ENCODE results near the gene METTL22. TPM values are rescaled to one million over a fixed set of nuclear protein-coding genes. Genes with fewer than 3 reads are reported as not detected.

Gene METTL22
- total RNA-seq, 1 donor from 2014 or later = 21.8 TPM

DNA sequence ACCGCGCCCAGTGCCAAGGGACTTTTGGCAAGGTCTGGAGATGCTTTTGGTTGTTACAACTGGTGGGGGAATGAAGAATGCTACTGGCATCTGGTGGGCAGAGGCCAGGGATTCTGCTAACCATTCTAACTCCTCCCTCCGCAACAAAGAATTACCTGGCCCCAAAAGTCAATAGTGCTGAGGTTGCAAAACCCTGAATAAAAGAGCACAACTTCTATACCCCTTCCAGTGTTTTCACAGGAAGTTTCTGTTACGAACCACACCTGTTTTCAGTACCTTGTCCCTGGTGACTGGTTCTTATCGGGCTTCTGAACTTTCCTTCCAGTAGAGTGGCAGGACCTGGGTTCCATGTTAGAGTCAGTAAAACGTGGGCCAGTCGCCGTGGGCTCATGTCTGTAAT is 70.2 kb downstream of the METTL22 start:
- DNase-seq (ENCODE audit: low read depth, low spot score) = no peak

DNA sequence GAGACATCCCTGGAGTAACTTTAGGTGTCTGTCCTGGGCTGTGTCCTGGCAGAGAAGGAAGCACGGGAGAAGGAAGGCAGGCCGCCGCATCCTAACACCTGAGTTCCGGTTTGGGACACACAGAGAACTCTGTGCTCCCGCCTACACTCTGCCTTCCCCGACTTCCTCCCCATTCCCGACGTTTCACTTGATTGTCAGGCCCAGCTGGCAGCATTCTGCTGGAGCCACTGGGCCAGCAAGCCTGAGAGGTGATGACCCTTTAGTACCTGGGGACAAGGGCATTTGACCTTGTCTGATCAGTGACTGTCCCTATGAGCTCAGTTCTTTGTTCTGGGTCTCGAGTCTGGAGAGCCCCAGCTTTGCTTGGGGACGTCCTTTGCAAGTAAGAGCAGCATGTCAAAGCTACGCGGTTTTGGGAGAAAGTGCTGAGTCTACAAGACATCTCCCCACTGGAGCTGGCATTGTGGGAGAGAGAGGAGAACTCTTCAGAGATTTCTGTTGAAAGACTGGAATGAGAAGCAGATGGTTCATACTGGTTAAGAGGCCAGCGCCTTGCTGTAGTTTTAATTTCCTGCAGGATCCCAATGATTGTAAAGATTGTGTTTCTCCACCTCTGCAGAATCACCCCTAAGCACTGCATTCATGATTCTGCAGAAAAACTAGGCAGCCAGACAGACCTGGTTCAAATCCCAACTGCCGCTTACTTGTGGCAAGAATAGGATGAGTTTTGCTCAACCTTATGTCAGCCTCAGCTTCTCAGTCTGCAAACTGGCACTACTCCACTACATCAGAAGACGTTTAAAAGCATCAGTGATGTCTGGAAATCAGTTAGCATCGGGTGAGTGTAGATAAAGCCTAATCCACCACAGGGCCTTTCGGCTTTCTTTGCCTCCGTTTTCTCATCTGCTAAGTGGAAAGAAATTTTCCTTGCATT is 73.6 kb downstream of the METTL22 start:
- DNase-seq (ENCODE audit: low read depth, low spot score) = no peak

DNA sequence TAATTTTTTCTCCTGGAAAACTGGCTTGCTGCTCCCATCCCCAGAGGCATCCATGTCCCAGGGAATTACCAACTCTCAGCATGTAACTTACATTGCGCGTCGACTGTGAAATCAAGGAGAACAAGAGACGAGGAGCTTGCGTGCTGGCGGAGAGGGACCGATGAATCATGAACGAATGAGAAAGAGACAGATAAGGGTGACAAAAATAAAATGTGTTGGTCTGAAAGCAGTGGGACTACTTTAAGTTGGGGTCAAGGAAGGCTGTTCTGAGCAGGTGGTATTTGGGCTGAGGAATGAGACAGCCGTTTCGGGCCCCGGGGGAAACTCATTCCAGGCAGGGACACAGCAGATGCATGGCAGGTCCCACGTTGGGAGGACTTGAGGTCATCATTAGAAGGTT is 75.4 kb downstream of the METTL22 start:
- no peak for DNase-seq (ENCODE audit: low read depth, low spot score)

DNA sequence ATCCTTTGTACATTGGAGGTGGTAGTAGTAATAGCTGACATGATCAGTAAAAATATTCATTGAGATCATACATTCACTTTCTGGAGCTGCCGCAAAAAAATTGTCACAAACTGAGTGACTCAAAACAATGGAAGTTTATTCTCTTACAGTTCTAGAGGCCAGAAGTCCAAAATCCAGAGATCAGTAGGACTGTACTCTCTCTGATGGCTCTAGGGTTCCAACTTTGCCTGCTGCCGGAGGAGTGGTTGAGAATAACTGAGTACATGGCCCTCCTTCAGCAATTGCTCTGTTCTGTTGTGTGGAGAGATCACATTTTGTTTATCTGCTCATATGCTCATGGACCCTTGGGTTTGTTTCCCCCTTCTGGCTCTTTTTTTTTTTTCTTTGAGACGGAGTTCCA is 76.5 kb downstream of the METTL22 start:
- DNase-seq (ENCODE audit: low read depth, low spot score) = no peak

Other genes starting within 250 kb of the METTL22 start
- gene TMEM114, start 31.2 kb upstream of the METTL22 start, total RNA-seq = not detected in 2 replicates
- 1.3 and 2.6 TPM in 2 replicates for gene ABAT, start 52.9 kb downstream of the METTL22 start, total RNA-seq
- 6.5 and 6.7 TPM in 2 replicates for gene TMEM186, start 175.9 kb downstream of the METTL22 start, total RNA-seq
- gene PMM2, start 176.1 kb downstream of the METTL22 start, total RNA-seq = 21.6 and 31.1 TPM in 2 replicates
- 140 and 155 TPM in 2 replicates for gene CARHSP1, start 247.3 kb downstream of the METTL22 start, total RNA-seq